GM12878 (cell line): Measurements from ENCODE around the gene EML3. TPM values are rescaled to one million over a fixed set of nuclear protein-coding genes. Genes with fewer than 3 reads are reported as not detected.
A peak's percentile ranks its signal among the peaks of the same experiment; 100 is the strongest.

Experiments used
- ATAC-seq: fragments of 200-7000 bp; cut with Tn5 transposase; 3 replicates; pipeline ENCODE4 v1.9.1; 2020; ENCODE audit warnings: mild to moderate bottlenecking, moderate library complexity
- BruUV-seq: library from RNA; stranded (reverse); fragments of 400-500 nt; replicated peaks from 2 replicates; lab custom pipeline; 2021; lab: Mats Ljungman, UMichigan
- CTCF ChIA-PET: fragments of 300-600 bp; sonication (Branson Sonifier 250); formaldehyde crosslinking; extraction: SDS; loops from one replicate; lab custom pipeline; 2021; ENCODE audit warnings: inconsistent platforms; lab: Yijun Ruan, JAX
- POLR2A ChIA-PET: fragments of 350-600 bp; formaldehyde crosslinking; extraction: SDS; loops from one replicate; lab custom pipeline; 2021; ENCODE audit warnings: inconsistent platforms; lab: Charles Lee
- RAD21 ChIA-PET: fragments of 300-600 bp; sonication (Branson Sonifier 250); formaldehyde crosslinking; loops from one replicate; lab custom pipeline; 2023; ENCODE audit warnings: antibody characterized with exemption; ENCODE audit not compliant: unreplicated experiment; lab: Charles Lee
- SMC1A ChIA-PET: fragments of 300-600 bp; sonication (Branson Sonifier 250); formaldehyde crosslinking; loops from one replicate; lab custom pipeline; 2023; ENCODE audit not compliant: unreplicated experiment, uncharacterized antibody; lab: Charles Lee
- DNase-seq: peaks from one replicate; pipeline ENCODE4 v3.0.0-alpha.2; 2011; ENCODE audit warnings: low read depth, low spot score
- FAIRE-seq: peaks from 3 replicates; lab custom pipeline; 2011; peaks lifted over from hg19 to GRCh38; lab: Jason Lieb, UNC
- H2AFZ ChIP-seq: 2 replicates; pipeline ENCODE4 v1.6.0; 2011; ENCODE audit warnings: low read depth, low read length, control low read depth; ENCODE audit not compliant: control insufficient read depth
- H3K27ac ChIP-seq: 2 replicates; pipeline ENCODE4 v1.5.1; 2011; ENCODE audit warnings: control low read depth; ENCODE audit not compliant: control insufficient read depth, insufficient read depth
- H3K27me3 ChIP-seq, 2 experiments: replicated peaks in 1 of 2; 2 replicates each; pipeline versions ENCODE4 v1.6.0 to v1.6.1; 2011; ENCODE audit warnings: low read length in 1 of 2; ENCODE audit not compliant: control insufficient read depth in 2 of 2, insufficient read depth in 2 of 2
- H3K36me3 ChIP-seq, 2 experiments: 2 replicates each; pipeline ENCODE4 v1.5.1; 2011; ENCODE audit warnings: low read length in 1 of 2; ENCODE audit not compliant: control insufficient read depth in 2 of 2, insufficient read depth in 2 of 2
- H3K4me1 ChIP-seq: 2 replicates; pipeline ENCODE4 v1.6.1; 2011; ENCODE audit warnings: mild to moderate bottlenecking, low read length, moderate library complexity, mixed read lengths; ENCODE audit not compliant: control insufficient read depth, insufficient read depth
- H3K4me2 ChIP-seq: 2 replicates; pipeline ENCODE4 v1.6.0; 2011; ENCODE audit warnings: control low read depth; ENCODE audit not compliant: control insufficient read depth, insufficient read depth
- H3K4me3 ChIP-seq: fragments of 200-600 bp; sonication (generic); 2 replicates; pipeline ENCODE4 v1.5.1; 2016
- H3K79me2 ChIP-seq: 2 replicates; pipeline ENCODE4 v1.6.0; 2011; ENCODE audit warnings: low read length; ENCODE audit not compliant: control insufficient read depth, insufficient read depth
- H3K9ac ChIP-seq: 2 replicates; pipeline ENCODE4 v1.8.0; 2011; ENCODE audit warnings: low read length, control low read depth, mixed read lengths; ENCODE audit not compliant: control insufficient read depth, insufficient read depth
- H3K9me3 ChIP-seq: replicated peaks from 3 replicates; pipeline ENCODE4 v1.5.1; 2011; ENCODE audit warnings: mild to moderate bottlenecking, low read length; ENCODE audit not compliant: control insufficient read depth, insufficient read depth
- H4K20me1 ChIP-seq: 2 replicates; pipeline ENCODE4 v1.6.0; 2011; ENCODE audit not compliant: control insufficient read depth, insufficient read depth
- POU2F2 ChIP-seq: IDR thresholded peaks from 3 replicates; pipeline ENCODE4 v1.6.1; 2011; ENCODE audit warnings: low read depth, mild to moderate bottlenecking, low read length, borderline replicate concordance
- SUPT20H ChIP-seq: IDR thresholded peaks from 2 replicates; pipeline ENCODE4 v1.6.1; 2011; ENCODE audit warnings: low read depth, mild to moderate bottlenecking, low read length, moderate library complexity, borderline replicate concordance; ENCODE audit not compliant: control insufficient read depth
- WGBS: methylation state at CpG from one replicate; pipeline ENCODE4 v1.1.6; 2016; ENCODE audit warnings: low lambda C conversion rate; ENCODE audit not compliant: insufficient replicate concordance, insufficient coverage; ENCODE audit errors: missing lambda C conversion rate; 5-methylcytosine and 5-hydroxymethylcytosine counted together
- in situ Hi-C: fragments of 300-500 bp; cut with MboI; formaldehyde crosslinking; loops from 9 replicates; pipeline ENCODE4 v1.14.3; 2018; ENCODE audit warnings: mixed read lengths
- intact Hi-C: fragments of 100-400 bp; cut with micrococcal nuclease; formaldehyde crosslinking; loops from one replicate; pipeline ENCODE4 v1.14.2; 2022; ENCODE audit not compliant: unreplicated experiment
- polyA plus RNA-seq, 11 experiments: library from polyadenylated mRNA; depleted of rRNA in 4 of 11; unstranded in 6 of 11; stranded (reverse) in 5 of 11; fragments of >200 nt; fragmentation: Nextera tagmentation in 4 of 11; fragmentation: Illumina TruSeq in 1 of 11; extraction: Ambion mirVana in 4 of 11; extraction: Trizol in 1 of 11; gene quantifications; 1 replicate in 1 of 11; 2 replicates in 10 of 11; pipeline versions ENCODE4 v1.2.1 to v1.2.3, GENCODE V29; 2011 to 2016; ENCODE audit warnings: inconsistent platforms in 2 of 11, missing spikeins in 2 of 11, low read depth in 1 of 11
- total RNA-seq, 4 experiments: library from RNA; depleted of rRNA in 3 of 4; stranded (reverse); fragments of >200 nt in 3 of 4; fragmentation: Illumina TruSeq in 1 of 4; extraction: Trizol in 1 of 4; gene quantifications; 2 replicates each; pipeline versions ENCODE4 v1.2.1 to v1.2.3, GENCODE V29; 2013 to 2021
- TF ChIP-seq, protein P1 (sequence below): fragments of 450-650 bp; formaldehyde crosslinking; IDR thresholded peaks from 2 replicates; pipeline ENCODE4 v1.4.0; 2022; ENCODE audit warnings: mild to moderate bottlenecking, moderate library complexity
- TF ChIP-seq, protein P2 (sequence below): fragments of 450-650 bp; IDR thresholded peaks from 2 replicates; pipeline ENCODE4 v1.6.1; 2014; ENCODE audit warnings: mild to moderate bottlenecking
- TF ChIP-seq, protein P3 (sequence below): fragments of 450-650 bp; IDR thresholded peaks from 2 replicates; pipeline ENCODE4 v1.6.1; 2017; ENCODE audit warnings: mild to moderate bottlenecking
- TF ChIP-seq, protein P4 (sequence below): fragments of 150-350 bp; IDR thresholded peaks from 2 replicates; pipeline ENCODE4 v1.6.1; 2014; ENCODE audit warnings: mild to moderate bottlenecking, low read depth, low read length
- TF ChIP-seq, protein P5 (sequence below): IDR thresholded peaks from 2 replicates; pipeline ENCODE4 v1.6.1; 2012; ENCODE audit warnings: low read depth, low read length, improper control_type of control experiment
- TF ChIP-seq, protein P6 (sequence below): IDR thresholded peaks from 2 replicates; pipeline ENCODE4 v1.6.1; 2011; ENCODE audit warnings: borderline replicate concordance, low read depth, mild to moderate bottlenecking, moderate library complexity, low read length; ENCODE audit not compliant: insufficient read depth, poor library complexity, severe bottlenecking

The EML3 gene
- total and polyA plus RNA-seq, 10 of the 15 experiments (the other 5 are each of a cell fraction or from before 2014, with no cell fraction given), result 0.58 to 82.5 (median 24.8) TPM

DNA sequence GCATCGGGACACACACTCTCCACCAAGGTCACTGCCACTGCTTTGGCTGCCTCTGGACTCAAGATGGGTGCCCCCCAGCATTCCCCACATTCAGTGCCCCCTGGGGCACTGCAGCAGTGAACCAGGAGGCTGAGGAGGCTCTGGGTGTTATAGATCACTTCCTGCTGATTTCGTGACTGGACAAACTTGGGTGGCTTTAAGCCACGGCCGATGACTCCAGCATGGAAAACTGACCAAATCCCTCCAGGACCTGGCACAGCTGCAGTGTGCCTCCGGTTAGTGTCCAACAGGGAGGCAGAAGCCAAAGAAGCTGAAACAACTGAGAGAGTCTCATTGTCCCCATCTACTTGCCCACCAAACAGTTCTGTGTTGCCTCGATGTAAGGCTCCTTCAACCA is 35.0 kb upstream of the EML3 start (continued):
- TF ChIP-seq, protein P1, sequence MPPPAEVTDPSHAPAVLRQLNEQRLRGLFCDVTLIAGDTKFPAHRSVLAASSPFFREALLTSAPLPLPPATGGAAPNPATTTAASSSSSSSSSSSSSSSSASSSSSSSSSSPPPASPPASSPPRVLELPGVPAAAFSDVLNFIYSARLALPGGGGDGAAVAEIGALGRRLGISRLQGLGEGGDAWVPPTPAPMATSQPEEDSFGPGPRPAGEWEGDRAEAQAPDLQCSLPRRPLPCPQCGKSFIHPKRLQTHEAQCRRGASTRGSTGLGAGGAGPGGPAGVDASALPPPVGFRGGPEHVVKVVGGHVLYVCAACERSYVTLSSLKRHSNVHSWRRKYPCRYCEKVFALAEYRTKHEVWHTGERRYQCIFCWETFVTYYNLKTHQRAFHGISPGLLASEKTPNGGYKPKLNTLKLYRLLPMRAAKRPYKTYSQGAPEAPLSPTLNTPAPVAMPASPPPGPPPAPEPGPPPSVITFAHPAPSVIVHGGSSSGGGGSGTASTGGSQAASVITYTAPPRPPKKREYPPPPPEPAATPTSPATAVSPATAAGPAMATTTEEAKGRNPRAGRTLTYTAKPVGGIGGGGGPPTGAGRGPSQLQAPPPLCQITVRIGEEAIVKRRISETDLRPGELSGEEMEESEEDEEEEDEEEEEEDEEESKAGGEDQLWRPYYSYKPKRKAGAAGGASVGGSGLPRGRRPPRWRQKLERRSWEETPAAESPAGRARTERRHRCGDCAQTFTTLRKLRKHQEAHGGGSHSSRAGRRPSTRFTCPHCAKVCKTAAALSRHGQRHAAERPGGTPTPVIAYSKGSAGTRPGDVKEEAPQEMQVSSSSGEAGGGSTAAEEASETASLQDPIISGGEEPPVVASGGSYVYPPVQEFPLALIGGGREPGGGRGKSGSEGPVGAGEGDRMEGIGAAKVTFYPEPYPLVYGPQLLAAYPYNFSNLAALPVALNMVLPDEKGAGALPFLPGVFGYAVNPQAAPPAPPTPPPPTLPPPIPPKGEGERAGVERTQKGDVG, result no peak
- no peak for TF ChIP-seq SUPT20H

DNA sequence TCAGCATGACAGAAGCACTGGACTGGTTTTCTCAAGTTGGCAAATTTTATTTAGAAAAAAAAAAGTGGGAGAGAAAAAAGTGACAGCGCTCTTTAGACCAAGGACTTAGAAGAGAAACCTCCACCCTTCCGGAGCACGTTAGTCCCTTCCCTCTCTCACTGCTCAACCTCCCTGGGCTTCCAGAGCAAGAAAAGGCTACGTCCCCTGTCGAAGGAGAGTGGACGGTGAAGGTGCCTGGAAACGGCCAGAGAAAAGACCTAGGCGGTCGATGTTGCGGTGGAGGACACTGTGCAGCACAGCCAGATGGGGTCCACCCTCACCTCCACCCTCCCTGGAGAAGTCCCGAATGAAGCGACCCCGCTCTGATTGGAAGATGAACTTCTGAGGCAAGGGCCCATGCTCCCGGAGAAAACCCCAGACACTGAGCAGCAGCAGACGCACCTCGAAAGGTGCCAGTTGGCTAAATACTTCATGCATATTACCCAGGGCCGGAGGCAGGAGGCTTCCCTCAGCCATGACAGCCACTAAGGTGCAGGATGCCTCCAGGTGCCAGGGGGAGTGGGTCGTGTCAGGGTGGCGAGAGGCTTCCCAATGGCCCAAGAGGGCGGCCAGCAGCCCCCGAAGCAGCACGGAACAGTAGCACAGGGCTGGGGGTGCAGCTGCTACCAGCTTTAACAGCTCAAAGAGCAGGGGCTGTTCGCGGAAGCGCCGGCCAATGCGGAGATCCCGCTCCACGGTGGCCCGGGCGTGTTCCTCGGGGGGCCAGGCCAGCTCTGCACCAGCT is 34.4 kb upstream of the EML3 start:
- Histone ChIP-seq H3K4me1 (peaks cover 4% of the 10 kb centered on the region; the same call in 1 of the 2 replicates), H3K27ac (no peak overlapping the region), H3K36me3 (peaks cover 10 to 13% of the 10 kb centered on the region in 2 experiments; a peak in 3 of 4 replicates), H3K27me3 (no peaks in the 10 kb centered on the region), H3K9me3 (no peaks in the 10 kb centered on the region), H3K4me2 (peak overlapping the region; percentile 66; the same call in 1 of the 2 replicates), H2AFZ (no peak overlapping the region), H3K4me3 (no peak overlapping the region), H3K79me2 (peaks cover 46% of the 10 kb centered on the region), H4K20me1 (no peaks in the 10 kb centered on the region; the same call in 1 of the 2 replicates), H3K9ac (no peak overlapping the region)
- no TSS peak for BruUV-seq
- FAIRE-seq (no peak), DNase-seq (no peak), ATAC-seq (no peak)
- SMC1A ChIA-PET, result interaction anchor here (1.2 to 3.1 kb wide), 4 partner anchors 8 to 81 kb away, joined by 3 to 9 read pairs (median 4); partner anchors contain the start of genes C11orf98, CSKMT, HNRNPUL2 and TTC9C
- intact Hi-C loops, result loop anchor here (2.0 kb wide), 1 partner anchor 24 kb away; no protein-coding TSS in a partner anchor
- CTCF ChIA-PET, result interaction anchor here (1.6 kb wide), 1 partner anchor 55 kb away, joined by 7 read pairs; the partner anchor contains the start of gene TUT1
- RAD21 ChIA-PET, result interaction anchor here (0.6 to 1.6 kb wide), 3 partner anchors 18 to 124 kb away, joined by 3 to 9 read pairs (median 5); partner anchors contain the start of genes C11orf98, CSKMT, MTA2 and TAF6L
- POLR2A ChIA-PET, result interaction anchor here (0.6 to 14.6 kb wide), 9 partner anchors 9 to 168 kb away, joined by 3 to 295 read pairs (median 6); partner anchors contain the start of genes C11orf98, CSKMT, HNRNPUL2 and LBHD1
- in situ Hi-C loops, result no loop called here
- WGBS, result 77% methylated on average over 30 of the region's 32 CpGs
- TF ChIP-seq, protein P2, sequence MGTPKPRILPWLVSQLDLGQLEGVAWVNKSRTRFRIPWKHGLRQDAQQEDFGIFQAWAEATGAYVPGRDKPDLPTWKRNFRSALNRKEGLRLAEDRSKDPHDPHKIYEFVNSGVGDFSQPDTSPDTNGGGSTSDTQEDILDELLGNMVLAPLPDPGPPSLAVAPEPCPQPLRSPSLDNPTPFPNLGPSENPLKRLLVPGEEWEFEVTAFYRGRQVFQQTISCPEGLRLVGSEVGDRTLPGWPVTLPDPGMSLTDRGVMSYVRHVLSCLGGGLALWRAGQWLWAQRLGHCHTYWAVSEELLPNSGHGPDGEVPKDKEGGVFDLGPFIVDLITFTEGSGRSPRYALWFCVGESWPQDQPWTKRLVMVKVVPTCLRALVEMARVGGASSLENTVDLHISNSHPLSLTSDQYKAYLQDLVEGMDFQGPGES, result no peak
- no peak for TF ChIP-seq POU2F2
- TF ChIP-seq, protein P3, sequence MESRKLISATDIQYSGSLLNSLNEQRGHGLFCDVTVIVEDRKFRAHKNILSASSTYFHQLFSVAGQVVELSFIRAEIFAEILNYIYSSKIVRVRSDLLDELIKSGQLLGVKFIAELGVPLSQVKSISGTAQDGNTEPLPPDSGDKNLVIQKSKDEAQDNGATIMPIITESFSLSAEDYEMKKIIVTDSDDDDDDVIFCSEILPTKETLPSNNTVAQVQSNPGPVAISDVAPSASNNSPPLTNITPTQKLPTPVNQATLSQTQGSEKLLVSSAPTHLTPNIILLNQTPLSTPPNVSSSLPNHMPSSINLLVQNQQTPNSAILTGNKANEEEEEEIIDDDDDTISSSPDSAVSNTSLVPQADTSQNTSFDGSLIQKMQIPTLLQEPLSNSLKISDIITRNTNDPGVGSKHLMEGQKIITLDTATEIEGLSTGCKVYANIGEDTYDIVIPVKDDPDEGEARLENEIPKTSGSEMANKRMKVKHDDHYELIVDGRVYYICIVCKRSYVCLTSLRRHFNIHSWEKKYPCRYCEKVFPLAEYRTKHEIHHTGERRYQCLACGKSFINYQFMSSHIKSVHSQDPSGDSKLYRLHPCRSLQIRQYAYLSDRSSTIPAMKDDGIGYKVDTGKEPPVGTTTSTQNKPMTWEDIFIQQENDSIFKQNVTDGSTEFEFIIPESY, result no peak
- TF ChIP-seq, protein P4, sequence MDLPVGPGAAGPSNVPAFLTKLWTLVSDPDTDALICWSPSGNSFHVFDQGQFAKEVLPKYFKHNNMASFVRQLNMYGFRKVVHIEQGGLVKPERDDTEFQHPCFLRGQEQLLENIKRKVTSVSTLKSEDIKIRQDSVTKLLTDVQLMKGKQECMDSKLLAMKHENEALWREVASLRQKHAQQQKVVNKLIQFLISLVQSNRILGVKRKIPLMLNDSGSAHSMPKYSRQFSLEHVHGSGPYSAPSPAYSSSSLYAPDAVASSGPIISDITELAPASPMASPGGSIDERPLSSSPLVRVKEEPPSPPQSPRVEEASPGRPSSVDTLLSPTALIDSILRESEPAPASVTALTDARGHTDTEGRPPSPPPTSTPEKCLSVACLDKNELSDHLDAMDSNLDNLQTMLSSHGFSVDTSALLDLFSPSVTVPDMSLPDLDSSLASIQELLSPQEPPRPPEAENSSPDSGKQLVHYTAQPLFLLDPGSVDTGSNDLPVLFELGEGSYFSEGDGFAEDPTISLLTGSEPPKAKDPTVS, result no peak
- TF ChIP-seq, protein P5, sequence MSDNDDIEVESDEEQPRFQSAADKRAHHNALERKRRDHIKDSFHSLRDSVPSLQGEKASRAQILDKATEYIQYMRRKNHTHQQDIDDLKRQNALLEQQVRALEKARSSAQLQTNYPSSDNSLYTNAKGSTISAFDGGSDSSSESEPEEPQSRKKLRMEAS, result no peak
- TF ChIP-seq, protein P6, sequence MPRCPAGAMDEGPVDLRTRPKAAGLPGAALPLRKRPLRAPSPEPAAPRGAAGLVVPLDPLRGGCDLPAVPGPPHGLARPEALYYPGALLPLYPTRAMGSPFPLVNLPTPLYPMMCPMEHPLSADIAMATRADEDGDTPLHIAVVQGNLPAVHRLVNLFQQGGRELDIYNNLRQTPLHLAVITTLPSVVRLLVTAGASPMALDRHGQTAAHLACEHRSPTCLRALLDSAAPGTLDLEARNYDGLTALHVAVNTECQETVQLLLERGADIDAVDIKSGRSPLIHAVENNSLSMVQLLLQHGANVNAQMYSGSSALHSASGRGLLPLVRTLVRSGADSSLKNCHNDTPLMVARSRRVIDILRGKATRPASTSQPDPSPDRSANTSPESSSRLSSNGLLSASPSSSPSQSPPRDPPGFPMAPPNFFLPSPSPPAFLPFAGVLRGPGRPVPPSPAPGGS, result no peak
